Lower lobe of right lung (tissue), 2 donors: ENCODE measurements around the gene PPIL6. TPM values are rescaled to one million over a fixed set of nuclear protein-coding genes. Genes with fewer than 3 reads are reported as not detected.

Source experiments
- ATAC-seq, 2 donors: fragments of 200-7000 bp; cut with Tn5 transposase; one replicate each; pipeline ENCODE4 v1.9.1; 2020 to 2022; ENCODE audit warnings: mild to moderate bottlenecking in 2 of 2, moderate library complexity in 2 of 2
- DNase-seq: peaks from one replicate; pipeline ENCODE4 v3.0.0-alpha.2; 2020
- H3K27ac ChIP-seq: fragments of 200-600 bp; one replicate; pipeline ENCODE4 v1.8.0; 2022
- H3K27me3 ChIP-seq: fragments of 200-600 bp; one replicate; pipeline ENCODE4 v1.8.0; 2022; ENCODE audit warnings: low read depth
- H3K36me3 ChIP-seq: fragments of 200-600 bp; one replicate; pipeline ENCODE4 v1.8.0; 2022; ENCODE audit warnings: mild to moderate bottlenecking
- H3K4me1 ChIP-seq: fragments of 200-600 bp; one replicate; pipeline ENCODE4 v1.8.0; 2022
- H3K4me3 ChIP-seq: fragments of 200-600 bp; one replicate; pipeline ENCODE4 v1.8.0; 2022; ENCODE audit warnings: mild to moderate bottlenecking
- H3K9me3 ChIP-seq: fragments of 200-600 bp; one replicate; pipeline ENCODE4 v1.8.0; 2022
- CTCF ChIP-seq: fragments of 200-600 bp; IDR thresholded peaks from one replicate; pipeline ENCODE4 v1.8.0; 2022; ENCODE audit warnings: antibody characterized with exemption, mild to moderate bottlenecking
- intact Hi-C: fragments of 100-400 bp; cut with DNase I; formaldehyde crosslinking; loops from one replicate; pipeline ENCODE4 v1.11.0; 2022
- total RNA-seq: library from RNA; stranded (reverse); fragmentation: NEBNext Ultra II Directional; extraction: Animal tissue kit (Norgen Biotek cat#: 25700); gene quantifications from one replicate; pipeline ENCODE4 v1.2.1, GENCODE V29; 2021
- donor health status: DM: no; HTN: yes; CAD: no; lungs with severe emphysema.

Gene PPIL6
- total RNA-seq, 1 donor from 2014 or later, result 10.6 TPM

- peaks cover 7% of the 10 kb centered on the region for H3K4me1 ChIP-seq
- intact Hi-C loops, result no loop called here
- no peak for TF ChIP-seq CTCF
- DNase-seq (no peak), ATAC-seq (no peak)
- H3K9me3 ChIP-seq, result no peaks in the 10 kb centered on the region
- no peak overlapping the region for H3K27ac ChIP-seq
- H3K27me3 ChIP-seq, result no peaks in the 10 kb centered on the region
- H3K36me3 ChIP-seq, result no peaks in the 10 kb centered on the region
- no peak overlapping the region for H3K4me3 ChIP-seq
Observed at GRCh38 chr6:109340811-109341210, 99.6 kb downstream of the PPIL6 start.

Other genes with a start within 250 kb of the PPIL6 start
- gene CD164, start 58.2 kb downstream of the PPIL6 start, total RNA-seq, result 307 TPM
- gene SMPD2, start 96 bp upstream of the PPIL6 start, total RNA-seq, result 13.7 TPM
- gene MICAL1, start 15.1 kb upstream of the PPIL6 start, total RNA-seq, result 79.4 TPM
- 8.2 TPM for gene ZBTB24, start 42.6 kb upstream of the PPIL6 start, total RNA-seq